ENCODE measurements around the gene EIF4EBP2. TPM values are rescaled to one million over a fixed set of nuclear protein-coding genes. Genes with fewer than 3 reads are reported as not detected.

EIF4EBP2 gene
- total RNA-seq, 1 experiment from 2014 or later = 36.7 TPM

GRCh38 chr10:70456164-70456563 is 52.2 kb downstream of the EIF4EBP2 start:
- ATAC-seq = no peak
- Histone ChIP-seq H3K79me2 (ENCODE audit: insufficient read depth, low read length) (no peaks in the 10 kb centered on the region), H3K4me2 (ENCODE audit: low read length) (no peak overlapping the region), H3K4me1 (ENCODE audit: control insufficient read depth in 1 of 2, insufficient read depth in 2 of 2, low read length in 2 of 2) (peaks cover 7 to 28% of the 10 kb centered on the region in 2 experiments; a peak in 3 of 4 replicates), H3K9ac (ENCODE audit: low read length) (no peak overlapping the region), H3K9me3 (ENCODE audit: control insufficient read depth in 1 of 2, insufficient read depth in 1 of 2, low read depth in 1 of 2, low read length in 2 of 2) (no peaks in the 10 kb centered on the region), H3K9me2 (ENCODE audit: insufficient read depth) (no peaks in the 10 kb centered on the region), H3K27me3 (ENCODE audit: insufficient read depth, low read length) (no peaks in the 10 kb centered on the region), H4K20me1 (ENCODE audit: insufficient read depth) (no peaks in the 10 kb centered on the region), H3K36me3 (ENCODE audit: control insufficient read depth in 1 of 2, insufficient read depth in 2 of 2, low read length in 2 of 2) (no peaks in the 10 kb centered on the region), H2AFZ (ENCODE audit: low read depth, low read length, poor library complexity, severe bottlenecking) (no peak overlapping the region), H3K27ac (ENCODE audit: low read depth, low read length) (no peak overlapping the region), H3K4me3 (replicated peaks in 1 of 2; ENCODE audit: low read depth in 1 of 2, low read length in 2 of 2) (no peak overlapping the region)
- intact Hi-C loops (cut with micrococcal nuclease) = no loop called here
- DNase-seq (ENCODE audit: low read depth, low spot score) = no peak
- BruUV-seq (replicated peaks) = no TSS peak
- TF ChIP-seq CBX3 (IDR thresholded peaks at IDR 0.05; ENCODE audit: low read depth) (no peak), RAD21 (IDR thresholded peaks at IDR 0.05; ENCODE audit: low read depth) (no peak), EGR1 (IDR thresholded peaks at IDR 0.05; ENCODE audit: low read depth) (no peak), CEBPB (IDR thresholded peaks at IDR 0.05; ENCODE audit: low read depth) (no peak), SRF (IDR thresholded peaks at IDR 0.05; ENCODE audit: low read depth) (no peak), YY1 (IDR thresholded peaks at IDR 0.05; ENCODE audit: extremely low read depth, insufficient replicate concordance, low read depth, low read length) (no peak)
- TF ChIP-seq, protein P1, sequence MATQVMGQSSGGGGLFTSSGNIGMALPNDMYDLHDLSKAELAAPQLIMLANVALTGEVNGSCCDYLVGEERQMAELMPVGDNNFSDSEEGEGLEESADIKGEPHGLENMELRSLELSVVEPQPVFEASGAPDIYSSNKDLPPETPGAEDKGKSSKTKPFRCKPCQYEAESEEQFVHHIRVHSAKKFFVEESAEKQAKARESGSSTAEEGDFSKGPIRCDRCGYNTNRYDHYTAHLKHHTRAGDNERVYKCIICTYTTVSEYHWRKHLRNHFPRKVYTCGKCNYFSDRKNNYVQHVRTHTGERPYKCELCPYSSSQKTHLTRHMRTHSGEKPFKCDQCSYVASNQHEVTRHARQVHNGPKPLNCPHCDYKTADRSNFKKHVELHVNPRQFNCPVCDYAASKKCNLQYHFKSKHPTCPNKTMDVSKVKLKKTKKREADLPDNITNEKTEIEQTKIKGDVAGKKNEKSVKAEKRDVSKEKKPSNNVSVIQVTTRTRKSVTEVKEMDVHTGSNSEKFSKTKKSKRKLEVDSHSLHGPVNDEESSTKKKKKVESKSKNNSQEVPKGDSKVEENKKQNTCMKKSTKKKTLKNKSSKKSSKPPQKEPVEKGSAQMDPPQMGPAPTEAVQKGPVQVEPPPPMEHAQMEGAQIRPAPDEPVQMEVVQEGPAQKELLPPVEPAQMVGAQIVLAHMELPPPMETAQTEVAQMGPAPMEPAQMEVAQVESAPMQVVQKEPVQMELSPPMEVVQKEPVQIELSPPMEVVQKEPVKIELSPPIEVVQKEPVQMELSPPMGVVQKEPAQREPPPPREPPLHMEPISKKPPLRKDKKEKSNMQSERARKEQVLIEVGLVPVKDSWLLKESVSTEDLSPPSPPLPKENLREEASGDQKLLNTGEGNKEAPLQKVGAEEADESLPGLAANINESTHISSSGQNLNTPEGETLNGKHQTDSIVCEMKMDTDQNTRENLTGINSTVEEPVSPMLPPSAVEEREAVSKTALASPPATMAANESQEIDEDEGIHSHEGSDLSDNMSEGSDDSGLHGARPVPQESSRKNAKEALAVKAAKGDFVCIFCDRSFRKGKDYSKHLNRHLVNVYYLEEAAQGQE (IDR thresholded peaks at IDR 0.05; ENCODE audit: low read depth) = no peak
- ChIA-PET CTCF (interaction anchor here (1.2 kb wide), 1 partner anchor 340 kb away, joined by 3 read pairs; no protein-coding TSS in a partner anchor), RAD21 (ENCODE audit: low non-redundant PET in 1 of 2, low total read pairs in 2 of 2, uncharacterized antibody in 2 of 2, unreplicated experiment in 2 of 2) (no interaction called here), POLR2A (no interaction called here)

Data from HCT116 (cell line).